H9 (cell line): ENCODE results near the gene FYN. TPM values are rescaled to one million over a fixed set of nuclear protein-coding genes. Genes with fewer than 3 reads are reported as not detected.

Experiments used
- DNase-seq: peaks from one replicate; pipeline ENCODE4 v3.0.0-alpha.2; 2017
- H2AFZ ChIP-seq: one replicate; pipeline ENCODE4 v1.6.1; 2013; ENCODE audit warnings: mild to moderate bottlenecking, low read length, control low read depth, moderate library complexity
- H2AK5ac ChIP-seq: 2 replicates; pipeline ENCODE4 v1.6.1; 2013; ENCODE audit warnings: low read length, control low read depth, mixed read lengths; ENCODE audit not compliant: insufficient read length
- H2BK120ac ChIP-seq: one replicate; pipeline ENCODE4 v1.6.1; 2013; ENCODE audit warnings: low read depth, mild to moderate bottlenecking, low read length, control low read depth, inconsistent platforms; ENCODE audit not compliant: poor library complexity, severe bottlenecking
- H2BK12ac ChIP-seq: 2 replicates; pipeline ENCODE4 v1.6.1; 2013; ENCODE audit warnings: low read length, control low read depth, mixed read lengths, low read depth; ENCODE audit not compliant: insufficient read length
- H2BK15ac ChIP-seq: 2 replicates; pipeline ENCODE4 v1.6.1; 2013; ENCODE audit warnings: low read depth, low read length, control low read depth
- H2BK20ac ChIP-seq: one replicate; pipeline ENCODE4 v1.6.1; 2013; ENCODE audit warnings: low read depth, mild to moderate bottlenecking, low read length, control low read depth, inconsistent platforms; ENCODE audit not compliant: poor library complexity, severe bottlenecking
- H2BK5ac ChIP-seq: 2 replicates; pipeline ENCODE4 v1.6.1; 2013; ENCODE audit warnings: low read length, control low read depth, mixed read lengths; ENCODE audit not compliant: insufficient read length
- H3K14ac ChIP-seq: 2 replicates; pipeline ENCODE4 v1.6.1; 2013; ENCODE audit warnings: low read length, control low read depth; ENCODE audit not compliant: insufficient read depth
- H3K18ac ChIP-seq: 2 replicates; pipeline ENCODE4 v1.6.1; 2013; ENCODE audit warnings: low read depth, mild to moderate bottlenecking, mixed read lengths, low read length, control low read depth; ENCODE audit not compliant: insufficient read length
- H3K23ac ChIP-seq: 2 replicates; pipeline ENCODE4 v1.6.1; 2013; ENCODE audit warnings: low read length, control low read depth, mixed read lengths, low read depth; ENCODE audit not compliant: insufficient read length
- H3K23me2 ChIP-seq: 2 replicates; pipeline ENCODE4 v1.6.1; 2013; ENCODE audit warnings: low read depth, mild to moderate bottlenecking, mixed read lengths, low read length, control low read depth; ENCODE audit not compliant: insufficient read length, poor library complexity, severe bottlenecking
- H3K27ac ChIP-seq: 2 replicates; pipeline ENCODE4 v1.5.1; 2013; ENCODE audit warnings: low read length, control low read depth, mixed read lengths, low read depth; ENCODE audit not compliant: insufficient read length
- H3K27me3 ChIP-seq: 2 replicates; pipeline ENCODE4 v1.6.1; 2013; ENCODE audit warnings: low read length, control low read depth, inconsistent platforms; ENCODE audit not compliant: insufficient read depth
- H3K4ac ChIP-seq: 2 replicates; pipeline ENCODE4 v1.6.1; 2013; ENCODE audit warnings: low read depth, mild to moderate bottlenecking, control low read depth, inconsistent platforms, low read length, moderate library complexity
- H3K4me1 ChIP-seq: 2 replicates; pipeline ENCODE4 v1.6.1; 2013; ENCODE audit warnings: low read length, control low read depth, inconsistent platforms; ENCODE audit not compliant: insufficient read depth
- H3K4me2 ChIP-seq: 2 replicates; pipeline ENCODE4 v1.6.1; 2013; ENCODE audit warnings: low read length, control low read depth, mixed read lengths; ENCODE audit not compliant: insufficient read length, insufficient read depth
- H3K56ac ChIP-seq: 2 replicates; pipeline ENCODE4 v1.6.1; 2013; ENCODE audit warnings: low read depth, mild to moderate bottlenecking, mixed read lengths, low read length, control low read depth; ENCODE audit not compliant: insufficient read length
- H3K79me1 ChIP-seq: 2 replicates; pipeline ENCODE4 v1.6.1; 2013; ENCODE audit warnings: low read depth, mild to moderate bottlenecking, moderate library complexity, low read length, control low read depth, inconsistent platforms; ENCODE audit not compliant: insufficient read depth, poor library complexity, severe bottlenecking
- H3K79me2 ChIP-seq: 2 replicates; pipeline ENCODE4 v1.6.1; 2013; ENCODE audit warnings: low read length, control low read depth, inconsistent platforms; ENCODE audit not compliant: insufficient read depth
- H3K9ac ChIP-seq: 2 replicates; pipeline ENCODE4 v1.6.1; 2013; ENCODE audit warnings: low read length, control low read depth, mixed read lengths; ENCODE audit not compliant: insufficient read length; ENCODE audit errors: extremely low read depth
- H3K9me3 ChIP-seq: one replicate; pipeline ENCODE4 v1.6.1; 2013; ENCODE audit warnings: low read depth, low read length, inconsistent platforms; ENCODE audit not compliant: control insufficient read depth
- H3T11ph ChIP-seq: one replicate; pipeline ENCODE4 v1.6.1; 2013; ENCODE audit warnings: mild to moderate bottlenecking, low read length, control low read depth, inconsistent platforms
- H4K20me1 ChIP-seq: one replicate; pipeline ENCODE4 v1.6.1; 2013; ENCODE audit not compliant: control insufficient read depth, insufficient read length, insufficient read depth
- H4K5ac ChIP-seq: 2 replicates; pipeline ENCODE4 v1.6.1; 2013; ENCODE audit warnings: low read depth, mild to moderate bottlenecking, mixed read lengths, low read length, control low read depth; ENCODE audit not compliant: insufficient read length
- H4K8ac ChIP-seq: replicated peaks from 2 replicates; pipeline ENCODE4 v1.6.1; 2013; ENCODE audit warnings: low read length, control low read depth, mixed read lengths, low read depth; ENCODE audit not compliant: insufficient read length
- H4K91ac ChIP-seq: 2 replicates; pipeline ENCODE4 v1.6.1; 2013; ENCODE audit warnings: low read depth, mild to moderate bottlenecking, moderate library complexity, mixed read lengths, low read length, control low read depth; ENCODE audit not compliant: insufficient read length
- H3K27ac Mint-ChIP-seq, 3 experiments: 2 replicates in 2 of 3; 3 replicates in 1 of 3; pipeline ENCODE4 v1.8.0; 2020 to 2021; ENCODE audit warnings: mixed read lengths in 3 of 3, mild to moderate bottlenecking in 1 of 3, moderate library complexity in 1 of 3
- H3K27me3 Mint-ChIP-seq: 2 replicates; pipeline ENCODE4 v1.8.0; 2021; ENCODE audit warnings: low read depth, mild to moderate bottlenecking, moderate library complexity, mixed read lengths
- H3K36me3 Mint-ChIP-seq, 3 experiments: 2 replicates in 2 of 3; 3 replicates in 1 of 3; pipeline ENCODE4 v1.8.0; 2020 to 2021; ENCODE audit warnings: low read depth in 3 of 3, mixed read lengths in 3 of 3; ENCODE audit not compliant: insufficient read depth in 1 of 3
- H3K4me1 Mint-ChIP-seq, 2 experiments: 2 replicates each; pipeline ENCODE4 v1.8.0; 2020; ENCODE audit warnings: mixed read lengths in 2 of 2
- H3K4me3 Mint-ChIP-seq, 2 experiments: 2 replicates in 1 of 2; 3 replicates in 1 of 2; pipeline ENCODE4 v1.8.0; 2020 to 2021; ENCODE audit warnings: mild to moderate bottlenecking in 2 of 2, mixed read lengths in 2 of 2, moderate library complexity in 1 of 2
- H3K9me3 Mint-ChIP-seq, 2 experiments: 2 replicates in 1 of 2; 3 replicates in 1 of 2; pipeline ENCODE4 v1.8.0; 2020; ENCODE audit warnings: mild to moderate bottlenecking in 2 of 2, mixed read lengths in 2 of 2, moderate library complexity in 1 of 2
- WGBS: extraction: QIAGEN DNeasy Blood & Tissue Kit; methylation state at CpG from one replicate; pipeline ENCODE4 v1.1.7; 2013; ENCODE audit warnings: missing lambda C conversion rate, low lambda C conversion rate, mixed read lengths; ENCODE audit not compliant: insufficient read length; ENCODE audit errors: extremely low coverage; 5-methylcytosine and 5-hydroxymethylcytosine counted together
- total RNA-seq: library from RNA; stranded (reverse); gene quantifications from 2 replicates; pipeline ENCODE4 v1.2.1, GENCODE V29; 2021
- TF ChIP-seq, protein P1 (sequence below): fragments of 200-600 bp; sonication (generic); conservative IDR thresholded peaks from 3 replicates; pipeline ENCODE4 v1.8.0; 2021; ENCODE audit warnings: antibody characterized with exemption, mild to moderate bottlenecking

FYN gene
- total RNA-seq, 1 experiment from 2014 or later: 64.8 TPM

DNA sequence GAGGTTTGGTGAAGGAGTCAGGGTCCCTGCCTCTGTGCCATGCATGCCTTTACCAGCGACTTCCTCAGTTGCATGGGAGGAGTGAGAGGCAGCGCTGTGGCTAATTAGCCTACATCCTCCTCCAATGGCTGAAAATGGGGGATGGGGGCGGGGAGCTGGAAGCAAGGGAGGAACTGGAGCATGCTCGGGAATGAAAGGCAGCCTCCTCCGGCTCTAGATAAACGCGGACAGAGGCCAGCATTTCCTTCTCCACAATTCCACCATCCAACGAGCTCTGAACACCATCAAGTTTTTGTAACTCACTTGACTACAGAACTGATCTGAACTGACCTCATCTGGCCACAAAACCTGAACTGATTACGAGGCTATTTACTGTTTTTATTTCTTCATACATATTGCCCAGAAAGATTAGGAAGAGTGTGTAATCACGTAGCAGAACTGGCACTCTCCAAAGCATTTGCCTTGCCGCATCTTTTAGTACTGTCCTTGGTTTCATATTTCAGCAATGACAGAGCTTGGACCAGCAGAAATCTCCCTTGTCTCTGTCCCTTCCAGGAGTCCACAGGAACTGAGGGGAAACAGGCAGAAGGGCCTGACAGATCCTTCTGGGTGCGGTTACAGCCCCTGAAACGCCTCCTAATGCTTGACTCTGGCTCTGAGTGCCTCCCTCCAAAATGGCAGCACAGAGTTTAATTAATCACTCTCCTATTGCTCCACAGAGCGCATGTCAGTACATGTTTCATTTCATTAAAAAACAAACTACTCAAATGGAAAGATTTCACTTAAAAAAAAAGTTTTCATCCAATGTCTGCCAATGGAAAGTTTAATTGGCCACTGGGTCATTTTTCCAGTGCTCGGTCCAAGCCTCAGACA lies 209.3 kb downstream of the FYN start:
- no peaks in the 10 kb centered on the region for H3K79me2 ChIP-seq
- H2AFZ ChIP-seq: no peak overlapping the region
- Mint-ChIP-seq H3K27ac (peak overlapping the region; percentile 73 to 94 (median 81); a peak in 5 of 7 replicates), H3K36me3 (peaks cover 0 to 4% (median 2%) of the 10 kb centered on the region in 3 experiments; a peak in 2 of 7 replicates), H3K9me3 (no peaks in the 10 kb centered on the region), H3K4me1 (peaks cover 45 to 57% of the 10 kb centered on the region in 2 experiments), H3K4me3 (peak overlapping the region; percentile 21 to 65; a peak in 3 of 5 replicates), H3K27me3 (no peaks in the 10 kb centered on the region; the same call in 1 of the 2 replicates)
- H3K27me3 ChIP-seq: no peaks in the 10 kb centered on the region
- peak overlapping the region; percentile 25 for H3K4me2 ChIP-seq
- no peak overlapping the region for H3K23ac ChIP-seq
- no peak overlapping the region for H2BK120ac ChIP-seq
- TF ChIP-seq, protein P1, sequence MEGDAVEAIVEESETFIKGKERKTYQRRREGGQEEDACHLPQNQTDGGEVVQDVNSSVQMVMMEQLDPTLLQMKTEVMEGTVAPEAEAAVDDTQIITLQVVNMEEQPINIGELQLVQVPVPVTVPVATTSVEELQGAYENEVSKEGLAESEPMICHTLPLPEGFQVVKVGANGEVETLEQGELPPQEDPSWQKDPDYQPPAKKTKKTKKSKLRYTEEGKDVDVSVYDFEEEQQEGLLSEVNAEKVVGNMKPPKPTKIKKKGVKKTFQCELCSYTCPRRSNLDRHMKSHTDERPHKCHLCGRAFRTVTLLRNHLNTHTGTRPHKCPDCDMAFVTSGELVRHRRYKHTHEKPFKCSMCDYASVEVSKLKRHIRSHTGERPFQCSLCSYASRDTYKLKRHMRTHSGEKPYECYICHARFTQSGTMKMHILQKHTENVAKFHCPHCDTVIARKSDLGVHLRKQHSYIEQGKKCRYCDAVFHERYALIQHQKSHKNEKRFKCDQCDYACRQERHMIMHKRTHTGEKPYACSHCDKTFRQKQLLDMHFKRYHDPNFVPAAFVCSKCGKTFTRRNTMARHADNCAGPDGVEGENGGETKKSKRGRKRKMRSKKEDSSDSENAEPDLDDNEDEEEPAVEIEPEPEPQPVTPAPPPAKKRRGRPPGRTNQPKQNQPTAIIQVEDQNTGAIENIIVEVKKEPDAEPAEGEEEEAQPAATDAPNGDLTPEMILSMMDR: no peak
- no peak overlapping the region for H2BK12ac ChIP-seq
- peak overlapping the region; percentile 29 for H3K27ac ChIP-seq
- no peak overlapping the region for H2BK20ac ChIP-seq
- H3K79me1 ChIP-seq: no peaks in the 10 kb centered on the region
- no peak overlapping the region for H3T11ph ChIP-seq
- no peak overlapping the region for H4K5ac ChIP-seq
- WGBS: no CpG with 5 or more reads among the region's 15 CpGs
- H3K14ac ChIP-seq: no peak overlapping the region
- H4K8ac ChIP-seq: no peak overlapping the region
- peaks cover 23% of the 10 kb centered on the region for H3K4me1 ChIP-seq
- H4K20me1 ChIP-seq: no peaks in the 10 kb centered on the region
- no peak overlapping the region for H3K4ac ChIP-seq
- no peak overlapping the region for H4K91ac ChIP-seq
- H3K9ac ChIP-seq: no peak overlapping the region
- no peak overlapping the region for H2BK15ac ChIP-seq
- no peak overlapping the region for H3K18ac ChIP-seq
- peak; percentile 92 for DNase-seq
- no peaks in the 10 kb centered on the region for H3K9me3 ChIP-seq
- H2AK5ac ChIP-seq: no peak overlapping the region
- no peaks in the 10 kb centered on the region for H3K23me2 ChIP-seq
- H2BK5ac ChIP-seq: no peak overlapping the region
- no peak overlapping the region for H3K56ac ChIP-seq
